ENCODE data around the gene C12orf60. TPM values are rescaled to one million over a fixed set of nuclear protein-coding genes. Genes with fewer than 3 reads are reported as not detected.
A peak's percentile ranks its signal among the peaks of the same experiment; 100 is the strongest.

Gene C12orf60
- total and polyA plus RNA-seq, 4 experiments from 2014 or later = 0.45 to 2.0 (median 1.4) TPM

- ChIA-PET POLR2A (ENCODE audit: partially characterized antibody) (no interaction called here), CTCF (ENCODE audit: partially characterized antibody) (interaction anchor here (0.7 kb wide), 1 partner anchor 155 kb away, joined by 3 read pairs; no protein-coding TSS in a partner anchor)
- Mint-ChIP-seq H3K4me3 (no peak overlapping the region), H3K36me3 (no peaks in the 10 kb centered on the region), H3K27me3 (peaks cover 7 to 10% of the 10 kb centered on the region in 2 donors), H3K9me3 (peaks cover 0 to 2% (median 0%) of the 10 kb centered on the region in 8 donors), H3K4me1 (peaks cover 0 to 5% (median 1%) of the 10 kb centered on the region in 4 donors), H3K27ac (no peak overlapping the region)
- Histone ChIP-seq H3K36me3 (ENCODE audit: insufficient read depth, low read length) (no peaks in the 10 kb centered on the region), H3K27ac (ENCODE audit: low read depth, low read length) (no peak overlapping the region), H3K4me3 (ENCODE audit: low read length in 2 of 2) (no peak overlapping the region), H3K27me3 (ENCODE audit: insufficient read depth, low read length) (peaks cover 5% of the 10 kb centered on the region), H3K9me3 (ENCODE audit: control insufficient read depth in 1 of 2, low read length in 2 of 2) (no peaks in the 10 kb centered on the region), H3K4me1 (ENCODE audit: insufficient read depth, low read length) (peaks cover 3% of the 10 kb centered on the region)
- no peak for DNase-seq
- intact Hi-C loops (cut with micrococcal nuclease) = loop anchor here (10.0 kb wide), 1 partner anchor 206 kb away; no protein-coding TSS in a partner anchor
Measured at GRCh38 chr12:14840616-14841015, 37.1 kb downstream of the C12orf60 start.

GRCh38 chr12:14841761-14842160, 38.3 kb downstream of the C12orf60 start:
- Mint-ChIP-seq H3K4me3 (no peak overlapping the region), H3K36me3 (no peaks in the 10 kb centered on the region), H3K27me3 (peaks cover 6 to 10% of the 10 kb centered on the region in 2 donors), H3K9me3 (peaks cover 0 to 2% (median 0%) of the 10 kb centered on the region in 8 donors), H3K4me1 (peaks cover 0 to 5% (median 1%) of the 10 kb centered on the region in 4 donors), H3K27ac (no peak overlapping the region)
- no peak for DNase-seq
- H3K4me3 ChIP-seq (ENCODE audit: low read length in 2 of 2) = no peak overlapping the region
- peaks cover 3% of the 10 kb centered on the region for H3K4me1 ChIP-seq (ENCODE audit: insufficient read depth, low read length)
- H3K27ac ChIP-seq (ENCODE audit: low read depth, low read length) = no peak overlapping the region
- no peaks in the 10 kb centered on the region for H3K9me3 ChIP-seq (ENCODE audit: control insufficient read depth in 1 of 2, low read length in 2 of 2)
- H3K36me3 ChIP-seq (ENCODE audit: insufficient read depth, low read length) = no peaks in the 10 kb centered on the region
- H3K27me3 ChIP-seq (ENCODE audit: insufficient read depth, low read length) = peaks cover 5% of the 10 kb centered on the region
- ChIA-PET POLR2A (ENCODE audit: partially characterized antibody) (no interaction called here), CTCF (ENCODE audit: partially characterized antibody) (interaction anchor here (7.6 kb wide), 1 partner anchor 153 kb away, joined by 191 read pairs; no protein-coding TSS in a partner anchor)
- intact Hi-C loops (cut with micrococcal nuclease) = loop anchor here (10.0 kb wide), 1 partner anchor 207 kb away; no protein-coding TSS in a partner anchor

- intact Hi-C loops (cut with micrococcal nuclease) = loop anchor here (10.0 kb wide), 1 partner anchor 208 kb away; no protein-coding TSS in a partner anchor
- DNase-seq = no peak
- H3K27me3 Mint-ChIP-seq = peaks cover 5 to 10% of the 10 kb centered on the region in 2 donors
- Histone ChIP-seq H3K4me1 (ENCODE audit: insufficient read depth, low read length) (peaks cover 3% of the 10 kb centered on the region), H3K27me3 (ENCODE audit: insufficient read depth, low read length) (peaks cover 5% of the 10 kb centered on the region), H3K27ac (ENCODE audit: low read depth, low read length) (no peak overlapping the region), H3K4me3 (ENCODE audit: low read length in 2 of 2) (no peak overlapping the region), H3K9me3 (ENCODE audit: control insufficient read depth in 1 of 2, low read length in 2 of 2) (no peaks in the 10 kb centered on the region), H3K36me3 (ENCODE audit: insufficient read depth, low read length) (no peaks in the 10 kb centered on the region)
- POLR2A ChIA-PET (ENCODE audit: partially characterized antibody) = no interaction called here
- CTCF ChIA-PET (ENCODE audit: partially characterized antibody) = interaction anchor here (1.7 to 7.6 kb wide), 2 partner anchors 153 to 379 kb away, joined by 4 to 191 read pairs; partner anchors contain the start of gene RERG
- H3K9me3 Mint-ChIP-seq = peaks cover 0 to 2% (median 0%) of the 10 kb centered on the region in 8 donors
- H3K36me3 Mint-ChIP-seq = no peaks in the 10 kb centered on the region
- no peak overlapping the region for H3K27ac Mint-ChIP-seq
- no peak overlapping the region for H3K4me3 Mint-ChIP-seq
- peaks cover 0 to 5% (median 1%) of the 10 kb centered on the region in 4 donors for H3K4me1 Mint-ChIP-seq
Measured at GRCh38 chr12:14842315-14842714, 38.8 kb downstream of the C12orf60 start.

GRCh38 chr12:14843425-14843887, 40.0 kb downstream of the C12orf60 start, which contains the start of gene ART4:
ART4 (minus strand) TSS chr12:14843526; CDS start chr12:14843113, 413 bp downstream.
- Histone ChIP-seq H3K9me3 (ENCODE audit: control insufficient read depth in 1 of 2, low read length in 2 of 2) (no peaks in the 10 kb centered on the region), H3K27ac (ENCODE audit: low read depth, low read length) (no peak within 1 kb of the TSS), H3K4me3 (ENCODE audit: low read length in 2 of 2) (no peak within 1 kb of the TSS), H3K36me3 (ENCODE audit: insufficient read depth, low read length) (no peaks in the 10 kb centered on the region), H3K27me3 (ENCODE audit: insufficient read depth, low read length) (peaks cover 5% of the 10 kb centered on the region), H3K4me1 (ENCODE audit: insufficient read depth, low read length) (peaks cover 3% of the 10 kb centered on the region)
- ChIA-PET POLR2A (ENCODE audit: partially characterized antibody) (interaction anchor here (3.5 kb wide), 1 partner anchor 152 kb away, joined by 9 read pairs; no protein-coding TSS in a partner anchor), CTCF (ENCODE audit: partially characterized antibody) (interaction anchor here (0.9 to 7.6 kb wide), 3 partner anchors 12 to 378 kb away, joined by 3 to 191 read pairs (median 4); partner anchors contain the start of gene RERG)
- intact Hi-C loops (cut with micrococcal nuclease) = loop anchor here (10.0 kb wide), 1 partner anchor 209 kb away; no protein-coding TSS in a partner anchor
- Mint-ChIP-seq H3K4me1 (peaks cover 0 to 5% (median 1%) of the 10 kb centered on the region in 4 donors), H3K4me3 (no peak within 1 kb of the TSS), H3K36me3 (no peaks in the 10 kb centered on the region), H3K27me3 (peaks cover 3 to 9% of the 10 kb centered on the region in 2 donors), H3K9me3 (peaks cover 0 to 2% (median 0%) of the 10 kb centered on the region in 8 donors), H3K27ac (no peak within 1 kb of the TSS)
- DNase-seq = no peak

GRCh38 chr12:14844401-14844800, 40.9 kb downstream of the C12orf60 start:
- H3K4me1 ChIP-seq (ENCODE audit: insufficient read depth, low read length) = peaks cover 3% of the 10 kb centered on the region
- DNase-seq = no peak
- peaks cover 0 to 2% of the 10 kb centered on the region in 2 donors for H3K27me3 Mint-ChIP-seq
- CTCF ChIA-PET (ENCODE audit: partially characterized antibody) = interaction anchor here (0.7 to 7.6 kb wide), 5 partner anchors 11 to 377 kb away, joined by 3 to 191 read pairs (median 23); partner anchors contain the start of gene RERG
- no peaks in the 10 kb centered on the region for H3K36me3 Mint-ChIP-seq
- H3K4me3 Mint-ChIP-seq = no peak overlapping the region
- no peak overlapping the region for H3K4me3 ChIP-seq (ENCODE audit: low read length in 2 of 2)
- H3K27ac Mint-ChIP-seq = no peak overlapping the region
- no peaks in the 10 kb centered on the region for H3K9me3 ChIP-seq (ENCODE audit: control insufficient read depth in 1 of 2, low read length in 2 of 2)
- H3K36me3 ChIP-seq (ENCODE audit: insufficient read depth, low read length) = no peaks in the 10 kb centered on the region
- POLR2A ChIA-PET (ENCODE audit: partially characterized antibody) = interaction anchor here (3.5 kb wide), 1 partner anchor 151 kb away, joined by 9 read pairs; no protein-coding TSS in a partner anchor
- H3K4me1 Mint-ChIP-seq = peaks cover 0 to 5% (median 1%) of the 10 kb centered on the region in 4 donors
- peaks cover 0 to 2% (median 0%) of the 10 kb centered on the region in 8 donors for H3K9me3 Mint-ChIP-seq
- intact Hi-C loops (cut with micrococcal nuclease) = loop anchor here (2.0 to 10.0 kb wide), 3 partner anchors 70 to 210 kb away; a partner anchor contains a TSS
- no peak overlapping the region for H3K27ac ChIP-seq (ENCODE audit: low read depth, low read length)
- H3K27me3 ChIP-seq (ENCODE audit: insufficient read depth, low read length) = peaks cover 4% of the 10 kb centered on the region

GRCh38 chr12:14845350-14845750, 41.9 kb downstream of the C12orf60 start:
- ChIA-PET POLR2A (ENCODE audit: partially characterized antibody) (interaction anchor here (1.2 to 3.5 kb wide), 3 partner anchors 74 to 150 kb away, joined by 3 to 9 read pairs (median 3); a partner anchor contains a TSS), CTCF (ENCODE audit: partially characterized antibody) (interaction anchor here (0.6 to 7.6 kb wide), 21 partner anchors 8 to 376 kb away, joined by 3 to 191 read pairs (median 4); partner anchors contain the start of genes ARHGDIB, ERP27 and RERG)
- H3K4me1 ChIP-seq (ENCODE audit: insufficient read depth, low read length) = peaks cover 3% of the 10 kb centered on the region
- no peaks in the 10 kb centered on the region for H3K9me3 ChIP-seq (ENCODE audit: control insufficient read depth in 1 of 2, low read length in 2 of 2)
- Mint-ChIP-seq H3K27me3 (no peaks in the 10 kb centered on the region), H3K27ac (no peak overlapping the region), H3K9me3 (no peaks in the 10 kb centered on the region), H3K36me3 (no peaks in the 10 kb centered on the region), H3K4me3 (peak overlapping the region in 1 of 8 donors; percentile 11), H3K4me1 (peaks cover 0 to 5% (median 1%) of the 10 kb centered on the region in 4 donors)
- peak in 4 of 5 donors; percentile 50 to 59 (median 56) for DNase-seq
- H3K27ac ChIP-seq (ENCODE audit: low read depth, low read length) = no peak overlapping the region
- intact Hi-C loops (cut with micrococcal nuclease) = loop anchor here (1.0 to 10.0 kb wide), 9 partner anchors 71 to 424 kb away; partner anchors contain the start of genes ARHGDIB and RERG
- no peak overlapping the region for H3K4me3 ChIP-seq (ENCODE audit: low read length in 2 of 2)
- H3K27me3 ChIP-seq (ENCODE audit: insufficient read depth, low read length) = no peaks in the 10 kb centered on the region
- H3K36me3 ChIP-seq (ENCODE audit: insufficient read depth, low read length) = no peaks in the 10 kb centered on the region

All from CD4-positive, alpha-beta memory T cell (primary cell).